Spleen (tissue), 7 donors: ENCODE measurements around the gene ABCC10.

Source experiments
- CTCF ChIP-seq, 11 experiments: fragments of 200-600 bp in 7 of 11; fragments of 450-650 bp in 4 of 11; sonication (generic) in 4 of 11; IDR thresholded peaks in 8 of 11; conservative IDR thresholded peaks in 3 of 11; 1 replicate in 7 of 11; 2 replicates in 4 of 11; pipeline versions ENCODE4 v1.4.0 to v1.8.0; 2016 to 2021; ENCODE audit warnings: antibody characterized with exemption in 11 of 11, inconsistent platforms in 4 of 11, mild to moderate bottlenecking in 1 of 11
- POLR2A ChIP-seq, 3 donors: fragments of 450-650 bp; IDR thresholded peaks; one replicate each; pipeline ENCODE4 v1.5.1; 2017; ENCODE audit warnings: antibody characterized with exemption in 3 of 3, mild to moderate bottlenecking in 1 of 3
- donor health status: DM: no; HTN: no; CAD: no; lungs with moderate emphysema.
- donor health status: DM: no; HTN: no; CAD: no.
- donor health status: DM: no; HTN: no; CAD: no.

GRCh38 chr6:43471399-43471798, 44.1 kb downstream of the ABCC10 start:
- TF ChIP-seq CTCF (IDR thresholded peaks at IDR 0.05 in 8 of 11, conservative IDR thresholded peaks at IDR 0.05 in 3 of 11) (no peak), POLR2A (IDR thresholded peaks at IDR 0.05) (no peak)
